A673 (cell line): Measurements from ENCODE around the gene MAN2A2.

ENCODE experiments used
- CTCF ChIP-seq: fragments of 300-800, 200-600 bp; sonication (generic); conservative IDR thresholded peaks from 2 replicates; pipeline ENCODE4 v1.5.1; 2017; ENCODE audit warnings: low read depth, mild to moderate bottlenecking, antibody characterized with exemption, low read length, moderate library complexity, mixed read lengths
- EZH2 ChIP-seq: fragments of 200-600 bp; sonication (generic); IDR thresholded peaks from 2 replicates; pipeline ENCODE4 v1.6.1; 2017; ENCODE audit warnings: borderline replicate concordance, low read depth, mild to moderate bottlenecking, mixed read lengths, antibody characterized with exemption, low read length; ENCODE audit not compliant: poor library complexity, severe bottlenecking

GRCh38 chr15:90869601-90870353, 33.3 kb upstream of the MAN2A2 start:
- TF ChIP-seq CTCF (no peak), EZH2 (no peak)
